Heart left ventricle (tissue), 16 donors: Measurements from ENCODE around the gene FAM3B. TPM values are rescaled to one million over a fixed set of nuclear protein-coding genes. Genes with fewer than 3 reads are reported as not detected.

Experiments used
- ATAC-seq, 4 donors: fragments of 200-7000 bp; cut with Tn5 transposase; one replicate each; pipeline ENCODE4 v1.9.1; 2020 to 2022; ENCODE audit warnings: moderate library complexity in 4 of 4, mild to moderate bottlenecking in 3 of 4, moderate number of reproducible peaks in 1 of 4
- DNase-seq, 5 donors: peaks; one replicate each; pipeline ENCODE4 v3.0.0-alpha.2; 2020
- H3K27ac ChIP-seq, 12 donors: fragments of 200-600 bp; sonication (generic) in 4 of 12; one replicate each; pipeline versions ENCODE4 v1.5.0 to v1.8.0; 2016 to 2022; ENCODE audit warnings: mild to moderate bottlenecking in 2 of 12
- H3K27me3 ChIP-seq, 9 donors: fragments of 200-600 bp; sonication (generic) in 2 of 9; one replicate each; pipeline versions ENCODE4 v1.5.1 to v1.8.0; 2016 to 2022; ENCODE audit warnings: mild to moderate bottlenecking in 3 of 9
- H3K36me3 ChIP-seq, 9 donors: fragments of 200-600 bp; sonication (generic) in 2 of 9; one replicate each; pipeline versions ENCODE4 v1.5.0 to v1.8.0; 2018 to 2022; ENCODE audit warnings: mild to moderate bottlenecking in 2 of 9
- H3K4me1 ChIP-seq, 12 donors: fragments of 200-600 bp; sonication (generic) in 4 of 12; one replicate each; pipeline versions ENCODE4 v1.5.0 to v1.8.0; 2016 to 2022; ENCODE audit warnings: mild to moderate bottlenecking in 3 of 12
- H3K4me3 ChIP-seq, 12 donors: fragments of 200-600 bp; sonication (generic) in 4 of 12; one replicate each; pipeline versions ENCODE4 v1.5.0 to v1.8.0; 2017 to 2022; ENCODE audit warnings: mild to moderate bottlenecking in 9 of 12, moderate library complexity in 4 of 12
- H3K9me3 ChIP-seq, 12 donors: fragments of 200-600 bp; sonication (generic) in 4 of 12; one replicate each; pipeline versions ENCODE4 v1.5.0 to v1.8.0; 2016 to 2022; ENCODE audit warnings: mild to moderate bottlenecking in 1 of 12
- POLR2A ChIP-seq, 2 donors: fragments of 450-650 bp; IDR thresholded peaks; one replicate each; pipeline ENCODE4 v1.6.1; 2017; ENCODE audit warnings: antibody characterized with exemption in 2 of 2, mild to moderate bottlenecking in 2 of 2, moderate library complexity in 2 of 2
- WGBS, 4 donors: extraction: QIAGEN DNeasy Blood & Tissue Kit in 2 of 4; methylation state at CpG; one replicate each; pipeline versions ENCODE4 v1.1.5 to v1.1.7; 2013 to 2018; 5-methylcytosine and 5-hydroxymethylcytosine counted together
- intact Hi-C, 10 donors: fragments of 100-400 bp; cut with DNase I; formaldehyde crosslinking; loops; one replicate each; pipeline versions ENCODE4 v1.11.1 to v1.14.2; 2022
- polyA plus RNA-seq, 2 donors: library from polyadenylated mRNA; stranded (reverse); fragments of 200-250 nt; gene quantifications; one replicate each; pipeline ENCODE4 v1.2.3, GENCODE V29; 2013
- total RNA-seq, 9 donors: library from RNA; depleted of rRNA in 2 of 9; stranded (reverse); fragments of >200 nt in 2 of 9; fragmentation: NEBNext Ultra II Directional in 3 of 9; extraction: Animal tissue kit (Norgen Biotek cat#: 25700) in 3 of 9; gene quantifications; one replicate each; pipeline versions ENCODE4 v1.1.0 to v1.2.4, GENCODE V29; 2016 to 2023
- TF ChIP-seq, protein P1 (sequence below), 12 donors: fragments of 200-600 bp; sonication (generic) in 4 of 12; IDR thresholded peaks; one replicate each; pipeline versions ENCODE4 v1.5.0 to v1.8.0; 2018 to 2022; ENCODE audit warnings: antibody characterized with exemption in 12 of 12, mild to moderate bottlenecking in 5 of 12
- donor health status: ischemic (EF 13 %, LVEDD 7.1; RV severe dilation, severe dysfunction).
- donor health status: healthy with polysubstance abuse.
- donor health status: DM: no; HTN: yes; CAD: no.
- donor health status: DM: no; HTN: no; CAD: no.
- donor health status: ischemic (EF 25% LVEDD 6.9; RV normal size, moderate dysfunction).
- donor health status: ischemic (EF 25% LVEDD 5.7; RV mildly dilated, moderate dysfunction).
- donor health status: healthy.
- donor health status: DM: yes; HTN: yes; CAD: no.
- donor health status: ischemic (EF 35%, LVEDD 5.7; RV mildly dilated, moderate dysfunction).
- donor health status: nonischemic (EF 11% LVEDD 7.7; RV severe dilation, severe dysfunction).
- donor health status: DM: yes; HTN: yes; CAD: no.
- donor health status: PGD.
- donor health status: ischemic (EF 29% LVEDD 5.4; RV normal size, mild dysfunction).
- donor health status: nonischemic (EF 23%, LVEDD 6.1; RV moderate dilation, normal function).

FAM3B gene
- total and polyA plus RNA-seq, 11 donors = 0.10 to 0.54 TPM; not detected in 9

DNA sequence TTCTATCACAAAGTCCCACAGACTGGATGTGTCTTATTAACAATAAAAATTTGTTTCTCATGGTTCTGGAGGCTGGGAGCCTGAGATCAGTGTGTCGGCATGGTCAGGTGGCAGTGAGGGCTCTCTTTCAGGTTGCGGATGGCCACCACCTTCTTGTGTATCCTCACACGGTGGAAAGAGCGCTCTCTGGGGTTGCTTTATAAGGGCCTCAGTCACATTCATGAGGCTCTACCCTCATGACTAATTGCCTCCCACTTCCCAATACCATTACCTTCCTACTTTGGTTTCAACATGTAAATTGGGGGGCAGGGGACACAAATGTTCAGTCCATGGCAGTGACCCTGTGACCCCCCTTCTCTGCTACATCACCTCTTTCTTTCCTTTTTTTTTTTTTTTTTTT lies 88.7 kb downstream of the FAM3B start:
- no peak for ATAC-seq
- no peak for DNase-seq
- Histone ChIP-seq H3K36me3 (peaks cover 0 to 100% (median 70%) of the 10 kb centered on the region in 9 donors), H3K4me3 (no peak overlapping the region), H3K9me3 (peaks cover 0 to 4% (median 0%) of the 10 kb centered on the region in 12 donors), H3K4me1 (peaks cover 0 to 8% (median 0%) of the 10 kb centered on the region in 12 donors), H3K27me3 (no peaks in the 10 kb centered on the region), H3K27ac (no peak overlapping the region)
- intact Hi-C loops = no loop called here
- 88 to 94% (median 91%) methylated on average over 4 of the region's 4 CpGs for WGBS, 4 donors
- TF ChIP-seq, protein P1, sequence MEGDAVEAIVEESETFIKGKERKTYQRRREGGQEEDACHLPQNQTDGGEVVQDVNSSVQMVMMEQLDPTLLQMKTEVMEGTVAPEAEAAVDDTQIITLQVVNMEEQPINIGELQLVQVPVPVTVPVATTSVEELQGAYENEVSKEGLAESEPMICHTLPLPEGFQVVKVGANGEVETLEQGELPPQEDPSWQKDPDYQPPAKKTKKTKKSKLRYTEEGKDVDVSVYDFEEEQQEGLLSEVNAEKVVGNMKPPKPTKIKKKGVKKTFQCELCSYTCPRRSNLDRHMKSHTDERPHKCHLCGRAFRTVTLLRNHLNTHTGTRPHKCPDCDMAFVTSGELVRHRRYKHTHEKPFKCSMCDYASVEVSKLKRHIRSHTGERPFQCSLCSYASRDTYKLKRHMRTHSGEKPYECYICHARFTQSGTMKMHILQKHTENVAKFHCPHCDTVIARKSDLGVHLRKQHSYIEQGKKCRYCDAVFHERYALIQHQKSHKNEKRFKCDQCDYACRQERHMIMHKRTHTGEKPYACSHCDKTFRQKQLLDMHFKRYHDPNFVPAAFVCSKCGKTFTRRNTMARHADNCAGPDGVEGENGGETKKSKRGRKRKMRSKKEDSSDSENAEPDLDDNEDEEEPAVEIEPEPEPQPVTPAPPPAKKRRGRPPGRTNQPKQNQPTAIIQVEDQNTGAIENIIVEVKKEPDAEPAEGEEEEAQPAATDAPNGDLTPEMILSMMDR (IDR thresholded peaks at IDR 0.05) = no peak
- TF ChIP-seq POLR2A (IDR thresholded peaks at IDR 0.05) = no peak

- peaks cover 0 to 12% (median 0%) of the 10 kb centered on the region in 12 donors for H3K4me1 ChIP-seq
- no peak for DNase-seq
- no peak overlapping the region for H3K4me3 ChIP-seq
- H3K27ac ChIP-seq = no peak overlapping the region
- H3K27me3 ChIP-seq = no peaks in the 10 kb centered on the region
- ATAC-seq = peak in 1 of 4 donors; percentile 48
- WGBS, 4 donors = 81 to 92% (median 87%) methylated on average over 6 of the region's 6 CpGs
- TF ChIP-seq POLR2A (IDR thresholded peaks at IDR 0.05) = no peak
- TF ChIP-seq, protein P1 (IDR thresholded peaks at IDR 0.05) = no peak
- peaks cover 0 to 11% (median 0%) of the 10 kb centered on the region in 12 donors for H3K9me3 ChIP-seq
- peaks cover 0 to 91% (median 70%) of the 10 kb centered on the region in 9 donors for H3K36me3 ChIP-seq
- intact Hi-C loops = no loop called here
Observed at GRCh38 chr21:41406340-41406739, 89.7 kb downstream of the FAM3B start.

Other genes with a start within 250 kb of the FAM3B start
- gene BACE2, start 148.6 kb upstream of the FAM3B start, total RNA-seq = 10 to 100 TPM; 10.3 to 30.3 (median 15.6) TPM
- gene BACE2, start 148.6 kb upstream of the FAM3B start, polyA plus RNA-seq = 10 to 100 TPM in 1 of 2 donors, 1 to 10 TPM in 1; 3.8 to 21.9 TPM
- gene MX2, start 45.2 kb downstream of the FAM3B start, total RNA-seq = 10 to 100 TPM in 3 of 9 donors, 1 to 10 TPM in 6; 4.2 to 23.3 (median 6.0) TPM
- 1 to 10 TPM; 3.2 to 5.3 TPM for gene MX2, start 45.2 kb downstream of the FAM3B start, polyA plus RNA-seq
- 10 to 100 TPM in 8 of 9 donors, 1 to 10 TPM in 1; 6.3 to 53.9 (median 17.2) TPM for gene MX1, start 109.4 kb downstream of the FAM3B start, total RNA-seq
- gene MX1, start 109.4 kb downstream of the FAM3B start, polyA plus RNA-seq = 1 to 10 TPM; 6.2 to 9.5 TPM
- not detected for gene TMPRSS2, start 191.4 kb downstream of the FAM3B start, total RNA-seq
- under 1 TPM in 1 of 2 donors, not detected in 1; 0.04 TPM for gene TMPRSS2, start 191.4 kb downstream of the FAM3B start, polyA plus RNA-seq